ENCODE measurements around the gene PDZD7.

DNA sequence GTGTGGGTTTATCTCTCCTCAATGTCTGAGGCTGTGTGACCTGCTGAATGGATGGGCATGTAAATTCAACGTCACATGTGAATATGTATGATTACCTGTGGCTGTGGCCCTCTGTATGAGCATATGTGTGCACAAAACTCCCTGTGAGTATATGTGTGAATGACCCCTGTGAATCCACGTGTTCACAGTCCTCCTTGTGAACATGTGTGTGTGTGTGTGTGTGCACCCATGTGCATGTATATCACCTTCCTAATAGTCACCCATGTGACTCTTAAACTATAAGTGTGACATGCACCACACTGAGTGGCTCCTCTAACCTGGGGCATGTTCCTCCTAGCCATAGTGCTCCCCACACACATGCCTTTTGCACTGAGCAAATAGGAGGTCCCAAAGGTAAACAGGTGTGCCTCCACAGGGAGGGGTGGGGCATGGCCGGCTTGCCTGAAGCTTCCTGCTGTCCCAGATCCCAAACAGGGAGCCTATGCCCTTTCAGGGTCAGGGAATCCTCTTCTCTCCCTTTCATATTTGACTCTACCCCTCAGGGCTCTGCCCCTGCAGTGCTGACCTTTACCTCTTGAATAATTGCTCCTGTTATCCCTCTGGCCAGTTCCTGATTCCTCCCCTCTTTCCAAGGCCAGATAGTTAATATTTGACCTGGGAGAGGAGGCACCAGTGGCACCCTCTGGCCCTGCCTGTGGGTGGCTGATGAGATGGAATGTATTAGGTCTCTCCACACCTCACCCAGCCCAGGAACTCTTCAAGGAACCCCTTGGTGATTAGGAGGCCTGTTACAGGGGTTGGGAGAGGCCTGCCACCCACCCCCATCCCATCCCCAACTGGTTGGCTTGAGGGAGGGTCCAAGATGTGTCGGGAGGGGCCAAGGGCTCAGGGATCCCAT lies 59.8 kb downstream of the PDZD7 start:
- TF ChIP-seq ZIC2 (tag by site-specific recombination; IDR thresholded peaks at IDR 0.05) (no peak), ZNF777 (tag by site-specific recombination; IDR thresholded peaks at IDR 0.05; ENCODE audit: borderline replicate concordance) (no peak), ZNF24 (tag by site-specific recombination; IDR thresholded peaks at IDR 0.05) (no peak)
- TF ChIP-seq, protein P1, sequence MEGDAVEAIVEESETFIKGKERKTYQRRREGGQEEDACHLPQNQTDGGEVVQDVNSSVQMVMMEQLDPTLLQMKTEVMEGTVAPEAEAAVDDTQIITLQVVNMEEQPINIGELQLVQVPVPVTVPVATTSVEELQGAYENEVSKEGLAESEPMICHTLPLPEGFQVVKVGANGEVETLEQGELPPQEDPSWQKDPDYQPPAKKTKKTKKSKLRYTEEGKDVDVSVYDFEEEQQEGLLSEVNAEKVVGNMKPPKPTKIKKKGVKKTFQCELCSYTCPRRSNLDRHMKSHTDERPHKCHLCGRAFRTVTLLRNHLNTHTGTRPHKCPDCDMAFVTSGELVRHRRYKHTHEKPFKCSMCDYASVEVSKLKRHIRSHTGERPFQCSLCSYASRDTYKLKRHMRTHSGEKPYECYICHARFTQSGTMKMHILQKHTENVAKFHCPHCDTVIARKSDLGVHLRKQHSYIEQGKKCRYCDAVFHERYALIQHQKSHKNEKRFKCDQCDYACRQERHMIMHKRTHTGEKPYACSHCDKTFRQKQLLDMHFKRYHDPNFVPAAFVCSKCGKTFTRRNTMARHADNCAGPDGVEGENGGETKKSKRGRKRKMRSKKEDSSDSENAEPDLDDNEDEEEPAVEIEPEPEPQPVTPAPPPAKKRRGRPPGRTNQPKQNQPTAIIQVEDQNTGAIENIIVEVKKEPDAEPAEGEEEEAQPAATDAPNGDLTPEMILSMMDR (tag by site-specific recombination; IDR thresholded peaks at IDR 0.05) = no peak
